Gastrocnemius medialis (tissue), 4 donors: ENCODE measurements around the gene S100A9.

Source experiments
- POLR2A ChIP-seq, 2 donors: fragments of 450-650 bp; IDR thresholded peaks; one replicate each; pipeline ENCODE4 v1.6.1; 2017; ENCODE audit warnings: antibody characterized with exemption in 2 of 2, mild to moderate bottlenecking in 2 of 2, moderate library complexity in 2 of 2
- TF ChIP-seq, protein P1 (sequence below), 5 experiments: fragments of 450-650 bp in 3 of 5; fragments of 200-600 bp in 2 of 5; sonication (generic) in 2 of 5; IDR thresholded peaks in 4 of 5; conservative IDR thresholded peaks in 1 of 5; 1 replicate in 4 of 5; 2 replicates in 1 of 5; pipeline ENCODE4 v1.5.1; 2016 to 2019; ENCODE audit warnings: antibody characterized with exemption in 5 of 5, mild to moderate bottlenecking in 3 of 5, moderate library complexity in 3 of 5

DNA sequence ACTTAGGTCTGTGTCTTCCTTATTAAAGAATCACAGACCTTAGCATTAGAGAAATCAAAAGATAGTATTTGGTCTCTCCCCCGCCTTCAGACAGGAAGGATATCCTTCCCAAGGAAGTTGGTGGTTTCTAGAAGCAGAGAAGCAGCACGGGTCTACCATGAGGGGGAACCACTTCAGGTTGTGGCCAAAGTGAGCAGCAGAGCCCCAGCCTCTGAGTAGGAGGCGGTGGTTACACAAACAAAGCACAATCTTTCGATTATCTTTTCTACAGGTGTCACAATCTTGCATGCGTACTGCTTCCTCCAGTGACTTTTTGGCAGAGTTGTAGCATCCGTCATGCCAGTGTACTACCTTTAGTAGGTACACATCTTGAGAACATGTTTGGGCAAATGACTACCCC lies 17.9 kb upstream of the S100A9 start:
- TF ChIP-seq, protein P1, sequence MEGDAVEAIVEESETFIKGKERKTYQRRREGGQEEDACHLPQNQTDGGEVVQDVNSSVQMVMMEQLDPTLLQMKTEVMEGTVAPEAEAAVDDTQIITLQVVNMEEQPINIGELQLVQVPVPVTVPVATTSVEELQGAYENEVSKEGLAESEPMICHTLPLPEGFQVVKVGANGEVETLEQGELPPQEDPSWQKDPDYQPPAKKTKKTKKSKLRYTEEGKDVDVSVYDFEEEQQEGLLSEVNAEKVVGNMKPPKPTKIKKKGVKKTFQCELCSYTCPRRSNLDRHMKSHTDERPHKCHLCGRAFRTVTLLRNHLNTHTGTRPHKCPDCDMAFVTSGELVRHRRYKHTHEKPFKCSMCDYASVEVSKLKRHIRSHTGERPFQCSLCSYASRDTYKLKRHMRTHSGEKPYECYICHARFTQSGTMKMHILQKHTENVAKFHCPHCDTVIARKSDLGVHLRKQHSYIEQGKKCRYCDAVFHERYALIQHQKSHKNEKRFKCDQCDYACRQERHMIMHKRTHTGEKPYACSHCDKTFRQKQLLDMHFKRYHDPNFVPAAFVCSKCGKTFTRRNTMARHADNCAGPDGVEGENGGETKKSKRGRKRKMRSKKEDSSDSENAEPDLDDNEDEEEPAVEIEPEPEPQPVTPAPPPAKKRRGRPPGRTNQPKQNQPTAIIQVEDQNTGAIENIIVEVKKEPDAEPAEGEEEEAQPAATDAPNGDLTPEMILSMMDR (IDR thresholded peaks at IDR 0.05 in 4 of 5, conservative IDR thresholded peaks at IDR 0.05 in 1 of 5): no peak
- no peak for TF ChIP-seq POLR2A (IDR thresholded peaks at IDR 0.05)
